ENCODE results near the gene PAK4.

Gene PAK4

GRCh38 chr19:39180749-39181148, 55.2 kb downstream of the PAK4 start:
- no peak for DNase-seq (ENCODE audit: low spot score)

- no peak for DNase-seq (ENCODE audit: low spot score)
These were observed 56.1 kb downstream of the PAK4 start for GRCh38 chr19:39181500-39182173.

GRCh38 chr19:39182174-39182505, 56.6 kb downstream of the PAK4 start:
- no peak for DNase-seq (ENCODE audit: low spot score)

GRCh38 chr19:39183104-39183503, 57.5 kb downstream of the PAK4 start:
- DNase-seq (ENCODE audit: low spot score): no peak

GRCh38 chr19:39186391-39186790, 60.8 kb downstream of the PAK4 start:
- DNase-seq (ENCODE audit: low spot score): no peak

- DNase-seq (ENCODE audit: low spot score): no peak
These were observed 62.0 kb downstream of the PAK4 start for GRCh38 chr19:39187552-39187943.

- no peak for DNase-seq (ENCODE audit: low spot score)
These were observed 63.4 kb downstream of the PAK4 start for GRCh38 chr19:39188960-39189359.

GRCh38 chr19:39190768-39191167, 65.2 kb downstream of the PAK4 start:
- no peak for DNase-seq (ENCODE audit: low spot score)

- DNase-seq (ENCODE audit: low spot score): no peak
These were observed 67.3 kb downstream of the PAK4 start for GRCh38 chr19:39192846-39193245.

GRCh38 chr19:39193803-39194202, 68.2 kb downstream of the PAK4 start:
- DNase-seq (ENCODE audit: low spot score): peak; percentile 3

GRCh38 chr19:39194832-39195542, 69.4 kb downstream of the PAK4 start:
- DNase-seq (ENCODE audit: low spot score): no peak

- no peak for DNase-seq (ENCODE audit: low spot score)
These were observed 70.2 kb downstream of the PAK4 start for GRCh38 chr19:39195755-39196154.

- DNase-seq (ENCODE audit: low spot score): no peak
These were observed 70.7 kb downstream of the PAK4 start for GRCh38 chr19:39196320-39196719.

- DNase-seq (ENCODE audit: low spot score): no peak
These were observed 71.4 kb downstream of the PAK4 start, which contains the start of gene NCCRP1 for GRCh38 chr19:39196860-39197562. Gene NCCRP1 (plus strand): TSS chr19:39196964. CDS start chr19:39196983, 19 bp downstream.

- no peak for DNase-seq (ENCODE audit: low spot score)
These were observed 72.2 kb downstream of the PAK4 start for GRCh38 chr19:39197808-39198207.

GRCh38 chr19:39199025-39199424, 73.4 kb downstream of the PAK4 start:
- no peak for DNase-seq (ENCODE audit: low spot score)

- no peak for DNase-seq (ENCODE audit: low spot score)
These were observed 74.6 kb downstream of the PAK4 start for GRCh38 chr19:39200066-39200802.

- DNase-seq (ENCODE audit: low spot score): no peak
These were observed 75.2 kb downstream of the PAK4 start for GRCh38 chr19:39200803-39201115.

- no peak for DNase-seq (ENCODE audit: low spot score)
These were observed 77.4 kb downstream of the PAK4 start for GRCh38 chr19:39202998-39203355.

GRCh38 chr19:39203372-39204341, 78.1 kb downstream of the PAK4 start, which contains the start of gene SYCN:
Gene SYCN (minus strand): TSS chr19:39204263. CDS start chr19:39204254, 9 bp downstream.
- DNase-seq (ENCODE audit: low spot score): no peak

GRCh38 chr19:39205449-39205764, 79.8 kb downstream of the PAK4 start:
- no peak for DNase-seq (ENCODE audit: low spot score)

GRCh38 chr19:39206122-39206521, 80.5 kb downstream of the PAK4 start:
- DNase-seq (ENCODE audit: low spot score): no peak

Data from LoVo (cell line).